Activated naive CD8-positive, alpha-beta T cell treated with anti-CD3 and anti-CD28 coated beads, Interleukin-2, amount 50 U/mL, for 24 hours (primary cell): ENCODE measurements around the gene STAP1.
"Not testable (repeated sequence)": the region's sequence is repeated elsewhere in the genome, so short reads cannot be mapped to it uniquely, and the experiment has no call there.

Experiments
- ATAC-seq: fragments of 150-1000 bp; cut with Tn5 transposase; one replicate; pipeline ENCODE4 v1.10.0; 2021
- DNase-seq: peaks from one replicate; pipeline ENCODE4 v3.0.0; 2021
- H3K27ac Mint-ChIP-seq: one replicate; pipeline ENCODE4 v1.8.0; 2021; ENCODE audit warnings: mild to moderate bottlenecking, mixed read lengths
- H3K27me3 Mint-ChIP-seq: one replicate; pipeline ENCODE4 v1.8.0; 2021; ENCODE audit warnings: mixed read lengths
- H3K36me3 Mint-ChIP-seq: one replicate; pipeline ENCODE4 v1.8.0; 2021; ENCODE audit warnings: low read depth, mixed read lengths
- H3K4me1 Mint-ChIP-seq: one replicate; pipeline ENCODE4 v1.8.0; 2021; ENCODE audit warnings: mixed read lengths
- H3K4me3 Mint-ChIP-seq: one replicate; pipeline ENCODE4 v1.8.0; 2021; ENCODE audit warnings: mild to moderate bottlenecking, moderate library complexity, mixed read lengths
- H3K9me3 Mint-ChIP-seq: one replicate; pipeline ENCODE4 v1.8.0; 2021; ENCODE audit warnings: mixed read lengths

The STAP1 gene

DNA sequence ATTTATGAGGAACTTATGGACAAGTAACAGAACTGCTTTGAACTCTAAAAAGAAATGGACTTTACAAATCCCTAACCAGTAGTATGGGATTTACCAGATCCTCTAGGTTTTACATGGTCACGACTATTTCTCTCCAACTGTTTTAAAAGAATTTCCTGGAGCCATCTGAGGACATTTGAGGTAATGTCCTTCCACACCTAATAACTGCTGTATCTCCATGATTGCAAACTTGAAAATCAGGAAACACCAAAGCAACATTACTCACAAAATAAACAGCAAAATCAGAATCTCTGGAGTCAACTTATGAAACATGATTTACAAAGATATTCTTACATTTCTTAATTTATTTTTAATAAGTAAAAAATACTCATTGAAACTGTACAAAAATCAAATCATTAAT, 58.0 kb downstream of the STAP1 start:
- Mint-ChIP-seq H3K9me3 (peaks cover 15% of the 10 kb centered on the region), H3K36me3 (peaks cover 46% of the 10 kb centered on the region), H3K4me1 (no peaks in the 10 kb centered on the region), H3K27me3 (no peaks in the 10 kb centered on the region), H3K4me3 (no peak overlapping the region), H3K27ac (no peak overlapping the region)
- ATAC-seq (no peak), DNase-seq (no peak)

DNA sequence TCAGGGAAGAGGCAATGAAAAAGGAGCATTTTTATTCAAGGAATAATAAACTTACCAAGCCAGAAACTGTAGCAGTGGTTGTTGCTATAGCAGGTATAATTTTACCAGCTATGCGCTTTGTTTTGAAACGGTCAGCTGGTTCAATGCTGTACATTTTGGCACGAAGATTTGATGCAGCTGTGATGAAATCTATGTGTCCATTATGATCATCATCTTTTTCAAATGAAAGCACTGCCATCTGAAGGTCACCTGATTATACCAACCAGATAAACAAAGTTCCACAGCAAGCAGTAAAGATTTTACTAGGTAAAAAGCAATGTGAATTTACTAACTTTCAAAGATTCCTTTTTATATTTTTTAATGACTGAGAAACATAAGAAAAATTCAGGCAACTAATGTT, 66.4 kb downstream of the STAP1 start:
- no peak for ATAC-seq
- no peak for DNase-seq
- no peaks in the 10 kb centered on the region for H3K27me3 Mint-ChIP-seq
- peaks cover 28% of the 10 kb centered on the region for H3K36me3 Mint-ChIP-seq
- no peak overlapping the region for H3K4me3 Mint-ChIP-seq
- H3K27ac Mint-ChIP-seq, result no peak overlapping the region
- H3K9me3 Mint-ChIP-seq, result no peaks in the 10 kb centered on the region
- no peaks in the 10 kb centered on the region for H3K4me1 Mint-ChIP-seq

DNA sequence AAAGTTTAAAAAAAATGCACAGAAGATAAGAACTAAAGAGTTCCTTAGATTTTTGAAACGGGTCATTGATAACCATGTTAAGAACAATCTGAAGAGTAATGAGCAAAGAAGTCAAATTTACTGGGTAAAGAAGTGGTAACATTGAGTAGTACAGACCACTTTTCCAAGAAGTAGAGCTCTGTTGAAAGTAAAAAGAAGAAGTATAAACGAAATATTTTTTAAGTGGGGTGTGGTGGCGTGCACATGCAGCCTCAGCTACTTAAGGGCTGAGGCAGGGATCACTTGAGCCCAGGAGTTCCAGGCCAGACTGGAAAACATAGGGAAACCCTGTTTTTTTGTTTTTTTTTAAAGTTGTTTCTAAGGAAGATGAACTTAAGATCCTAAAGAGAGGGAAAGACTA, 74.0 kb downstream of the STAP1 start:
- Mint-ChIP-seq H3K9me3 (no peaks in the 10 kb centered on the region), H3K27ac (no peak overlapping the region), H3K4me3 (no peak overlapping the region), H3K27me3 (no peaks in the 10 kb centered on the region), H3K36me3 (peaks cover 35% of the 10 kb centered on the region), H3K4me1 (no peaks in the 10 kb centered on the region)
- no peak for DNase-seq
- no peak for ATAC-seq

DNA sequence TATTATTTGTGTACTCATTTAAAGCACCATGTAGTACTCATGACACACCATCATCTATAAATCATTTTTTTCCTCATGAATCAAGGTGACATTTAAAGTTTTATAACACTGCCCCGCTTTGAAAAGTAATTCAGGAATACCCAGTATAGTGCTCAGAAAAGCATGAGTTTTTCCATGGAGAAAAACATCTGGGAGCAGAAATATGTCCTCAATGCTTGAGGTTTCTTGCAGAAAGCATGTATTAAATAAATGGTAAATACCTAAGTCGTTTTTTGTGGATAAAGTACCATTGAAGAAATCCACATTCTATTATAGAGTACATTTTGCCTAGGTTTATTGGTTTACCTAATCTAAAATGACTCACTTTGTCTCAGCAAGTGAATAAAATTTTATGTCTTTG, 76.2 kb downstream of the STAP1 start:
- Mint-ChIP-seq H3K4me1 (no peaks in the 10 kb centered on the region), H3K27me3 (no peaks in the 10 kb centered on the region), H3K36me3 (peaks cover 43% of the 10 kb centered on the region), H3K9me3 (no peaks in the 10 kb centered on the region), H3K4me3 (no peak overlapping the region), H3K27ac (no peak overlapping the region)
- ATAC-seq (no peak), DNase-seq (no peak)

DNA sequence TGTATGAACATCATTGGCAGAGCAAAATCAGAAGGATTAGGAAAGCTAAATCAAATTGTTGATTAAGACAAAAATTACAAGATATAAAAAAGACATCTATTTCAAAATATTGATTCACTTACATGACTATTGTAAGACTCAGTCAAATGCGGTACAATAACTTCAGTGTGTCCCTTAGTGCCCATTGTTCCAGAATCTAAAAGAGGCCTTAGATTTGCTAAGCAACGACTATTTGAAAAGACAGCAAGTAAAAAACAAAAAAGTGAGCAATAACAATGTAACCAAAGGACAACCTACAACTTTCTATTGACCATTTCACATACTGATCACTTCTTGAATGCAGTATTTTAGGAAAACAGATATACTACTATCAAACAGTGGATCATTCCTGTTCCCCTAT, 76.8 kb downstream of the STAP1 start:
- ATAC-seq, result no peak
- no peak for DNase-seq
- Mint-ChIP-seq H3K4me1 (no peaks in the 10 kb centered on the region), H3K4me3 (no peak overlapping the region), H3K36me3 (peaks cover 43% of the 10 kb centered on the region), H3K27me3 (no peaks in the 10 kb centered on the region), H3K27ac (no peak overlapping the region), H3K9me3 (no peaks in the 10 kb centered on the region)

DNA sequence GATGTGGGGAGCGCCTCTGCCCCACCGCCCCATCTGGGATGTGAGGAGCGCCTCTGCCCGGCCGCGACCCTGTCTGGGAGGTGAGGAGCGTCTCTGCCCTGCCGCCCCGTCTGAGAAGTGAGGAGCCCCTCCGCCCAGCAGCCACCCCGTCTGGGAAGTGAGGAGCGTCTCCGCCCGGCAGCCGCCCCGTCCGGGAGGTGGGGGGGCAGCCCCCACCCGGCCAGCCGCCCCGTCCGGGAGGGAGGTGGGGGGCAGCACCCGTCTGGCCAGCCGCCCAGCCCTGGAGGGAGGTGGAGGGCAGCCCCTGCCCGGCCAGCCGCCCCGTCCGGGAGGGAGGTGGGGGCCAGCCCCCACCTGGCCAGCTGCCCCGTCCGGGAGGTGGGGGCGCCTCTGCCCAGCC, 78.5 kb downstream of the STAP1 start:
- H3K4me3 Mint-ChIP-seq, H3K9me3 Mint-ChIP-seq, H3K27me3 Mint-ChIP-seq, H3K27ac Mint-ChIP-seq, ATAC-seq, H3K4me1 Mint-ChIP-seq, DNase-seq: not testable (repeated sequence)
- peaks cover 46% of the 10 kb centered on the region for H3K36me3 Mint-ChIP-seq

DNA sequence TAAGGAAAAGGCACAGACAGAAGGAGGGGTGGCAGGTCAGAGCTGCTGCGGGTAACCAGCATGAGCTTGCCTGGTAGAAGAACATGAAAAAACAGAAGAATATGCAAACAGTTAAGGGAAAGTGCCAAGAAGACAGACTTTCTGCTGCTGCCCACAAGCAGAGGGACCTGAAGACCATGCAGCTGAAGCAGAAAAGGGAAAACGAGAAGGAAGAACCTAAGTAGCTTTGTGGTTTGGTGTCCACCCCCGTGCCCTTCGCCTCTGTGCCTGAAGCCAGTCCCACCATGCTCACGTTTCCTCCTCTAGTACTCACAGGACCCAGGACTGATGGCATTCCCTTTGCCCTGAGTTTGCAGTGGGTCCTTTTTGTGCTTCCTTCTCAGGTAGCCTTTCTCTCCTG, 79.6 kb downstream of the STAP1 start:
- ATAC-seq (no peak), DNase-seq (no peak)
- Mint-ChIP-seq H3K4me1 (no peaks in the 10 kb centered on the region), H3K27me3 (no peaks in the 10 kb centered on the region), H3K27ac (no peak overlapping the region), H3K9me3 (no peaks in the 10 kb centered on the region), H3K36me3 (peaks cover 38% of the 10 kb centered on the region), H3K4me3 (no peak overlapping the region)

DNA sequence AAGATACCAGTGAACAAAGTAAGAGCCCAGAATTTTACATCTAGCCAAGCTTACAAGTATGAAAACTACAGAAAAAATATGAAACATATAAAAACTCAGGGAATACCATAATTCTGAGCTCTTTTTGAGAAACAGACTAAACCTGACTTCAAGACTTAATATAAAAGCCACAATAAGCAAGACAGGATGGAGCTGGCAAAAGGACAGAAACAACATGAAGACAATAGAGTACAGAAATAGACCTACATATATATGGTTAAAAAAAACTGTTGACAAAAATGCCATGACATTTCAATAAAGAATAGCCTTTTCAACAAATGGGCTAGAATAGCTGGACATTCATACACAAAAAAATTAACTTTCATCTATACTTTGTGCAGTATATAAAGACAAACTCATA, 93.0 kb downstream of the STAP1 start:
- H3K4me3 Mint-ChIP-seq, result no peak overlapping the region
- H3K27me3 Mint-ChIP-seq, result no peaks in the 10 kb centered on the region
- H3K36me3 Mint-ChIP-seq, result peaks cover 46% of the 10 kb centered on the region
- no peaks in the 10 kb centered on the region for H3K4me1 Mint-ChIP-seq
- ATAC-seq (no peak), DNase-seq (no peak)
- H3K9me3 Mint-ChIP-seq, result peaks cover 7% of the 10 kb centered on the region
- H3K27ac Mint-ChIP-seq, result no peak overlapping the region
